ENCODE results near the gene BTBD10. TPM values are rescaled to one million over a fixed set of nuclear protein-coding genes. Genes with fewer than 3 reads are reported as not detected.

The BTBD10 gene
- total RNA-seq, 1 experiment from 2014 or later: 42.2 TPM

DNA sequence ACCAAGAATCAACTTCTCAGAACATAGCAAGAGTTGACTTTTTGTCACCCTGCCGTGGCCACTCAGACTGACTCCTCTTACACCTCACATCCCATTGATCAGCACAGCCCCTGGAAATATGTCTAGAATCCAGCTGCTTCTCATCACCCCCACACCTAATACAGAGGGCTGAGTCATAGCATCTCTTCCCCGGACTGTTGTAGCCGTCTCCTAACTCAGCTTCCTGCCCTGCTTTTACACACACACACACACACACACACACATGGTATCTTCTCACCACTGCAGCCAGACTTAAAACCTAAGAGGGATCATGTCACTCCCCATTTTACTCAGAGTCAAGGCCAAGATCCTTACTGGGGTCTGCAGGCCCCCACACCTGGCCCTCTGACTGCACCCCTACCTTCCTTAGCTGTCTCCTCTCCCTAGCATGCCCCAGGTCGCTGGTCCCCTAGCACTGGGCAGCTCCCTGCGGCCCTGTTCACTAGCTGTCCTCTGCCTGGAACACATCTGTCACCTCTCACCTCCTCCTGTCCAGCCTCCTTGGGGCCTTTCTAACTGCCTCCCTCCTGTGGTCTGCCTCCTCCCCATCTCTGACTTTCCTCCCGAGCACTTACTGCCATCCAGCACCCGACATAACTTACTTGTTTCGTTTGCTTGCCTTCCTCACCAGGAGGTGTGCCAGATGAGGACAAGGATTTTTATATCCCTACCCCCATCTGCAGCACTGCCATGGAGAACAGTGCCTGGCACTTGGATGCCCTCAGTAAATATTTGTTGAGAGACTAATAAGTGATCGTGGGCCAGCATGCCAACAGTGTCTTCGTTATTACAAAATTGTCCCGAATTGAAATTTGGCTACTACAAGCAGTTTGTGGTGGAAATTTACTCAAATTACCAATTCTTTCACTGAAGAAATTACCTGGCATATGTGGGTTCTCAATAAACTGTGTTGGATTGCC is 123.5 kb downstream of the BTBD10 start:
- peak; percentile 92 for DNase-seq (ENCODE audit: low read depth)

DNA sequence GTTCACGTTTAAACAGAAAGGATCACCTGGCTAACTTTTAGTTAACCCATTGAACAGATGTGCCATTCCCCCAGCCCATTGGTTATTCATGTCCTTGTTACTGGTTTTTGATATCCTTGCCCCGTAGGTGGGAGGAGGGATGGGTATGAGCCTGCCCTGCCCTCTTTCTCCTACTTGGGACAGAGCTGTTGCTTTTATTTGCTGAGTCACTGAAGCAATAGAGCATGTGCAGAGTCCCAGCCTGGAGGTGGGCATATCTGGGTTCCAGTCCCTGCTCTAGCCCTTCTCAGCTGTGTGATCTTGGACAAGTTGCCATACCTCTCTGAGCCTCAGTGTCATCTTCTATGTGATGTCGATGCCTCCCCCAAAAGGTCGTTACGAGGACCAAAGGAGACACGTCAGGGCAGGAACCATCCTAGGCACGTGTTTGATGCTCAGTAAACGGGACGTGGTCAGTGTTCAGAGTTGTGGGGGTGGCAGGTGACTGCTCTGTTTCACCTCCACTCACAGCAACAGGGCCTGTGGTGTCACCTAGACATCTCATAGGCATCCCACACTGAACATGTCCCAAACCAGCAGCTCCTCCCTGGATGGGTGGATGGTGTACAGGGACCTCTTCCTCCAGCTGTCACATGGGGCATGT is 124.5 kb downstream of the BTBD10 start:
- DNase-seq (ENCODE audit: low read depth): peak; percentile 68

DNA sequence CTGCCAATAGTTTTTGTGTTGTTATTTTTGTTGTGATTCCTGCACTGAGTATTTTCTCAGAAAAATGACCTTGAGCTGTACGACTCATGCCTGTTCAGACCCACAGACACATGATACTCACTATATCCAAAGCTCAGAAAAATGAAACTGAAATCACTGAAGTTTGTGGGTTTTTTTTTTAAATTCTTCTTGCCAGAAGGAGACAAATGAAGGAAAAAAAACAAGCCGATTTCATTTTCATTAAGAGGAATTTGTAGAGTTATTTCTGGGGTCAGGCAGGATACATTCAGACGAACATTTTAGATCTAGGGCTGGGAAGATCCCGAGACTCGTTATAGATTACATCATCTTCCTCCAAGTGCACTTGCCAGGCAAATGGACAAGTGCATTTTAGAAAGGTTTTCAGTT is 125.0 kb downstream of the BTBD10 start:
- DNase-seq (ENCODE audit: low read depth): peak; percentile 68

Other genes starting within 250 kb of the BTBD10 start
- 12.2 and 17.5 TPM in 2 replicates for gene BMAL1, start 185.4 kb downstream of the BTBD10 start, total RNA-seq (2014; rRNA removed)
- gene PTH, start 32.8 kb upstream of the BTBD10 start, total RNA-seq (2014; rRNA removed): not detected in 2 replicates
- 40.1 and 40.3 TPM in 2 replicates for gene FAR1, start 205.4 kb upstream of the BTBD10 start, total RNA-seq (2014; rRNA removed)